Choroid plexus epithelial cell (primary cell): ENCODE results near the gene HES1.
A peak's percentile ranks its signal among the peaks of the same experiment; 100 is the strongest.

Experiments
- DNase-seq: peaks from one replicate; pipeline ENCODE4 v3.0.0-alpha.2; 2010; ENCODE audit warnings: low read depth
- H3K4me3 ChIP-seq: 2 replicates; pipeline ENCODE4 v1.5.1; 2011; ENCODE audit warnings: low read depth, mild to moderate bottlenecking, control low read depth, low read length, moderate library complexity
- CTCF ChIP-seq: conservative IDR thresholded peaks from 2 replicates; pipeline ENCODE4 v1.5.1; 2011; ENCODE audit warnings: low read depth, mild to moderate bottlenecking, control low read depth, inconsistent platforms, low read length, moderate library complexity

The HES1 gene

DNA sequence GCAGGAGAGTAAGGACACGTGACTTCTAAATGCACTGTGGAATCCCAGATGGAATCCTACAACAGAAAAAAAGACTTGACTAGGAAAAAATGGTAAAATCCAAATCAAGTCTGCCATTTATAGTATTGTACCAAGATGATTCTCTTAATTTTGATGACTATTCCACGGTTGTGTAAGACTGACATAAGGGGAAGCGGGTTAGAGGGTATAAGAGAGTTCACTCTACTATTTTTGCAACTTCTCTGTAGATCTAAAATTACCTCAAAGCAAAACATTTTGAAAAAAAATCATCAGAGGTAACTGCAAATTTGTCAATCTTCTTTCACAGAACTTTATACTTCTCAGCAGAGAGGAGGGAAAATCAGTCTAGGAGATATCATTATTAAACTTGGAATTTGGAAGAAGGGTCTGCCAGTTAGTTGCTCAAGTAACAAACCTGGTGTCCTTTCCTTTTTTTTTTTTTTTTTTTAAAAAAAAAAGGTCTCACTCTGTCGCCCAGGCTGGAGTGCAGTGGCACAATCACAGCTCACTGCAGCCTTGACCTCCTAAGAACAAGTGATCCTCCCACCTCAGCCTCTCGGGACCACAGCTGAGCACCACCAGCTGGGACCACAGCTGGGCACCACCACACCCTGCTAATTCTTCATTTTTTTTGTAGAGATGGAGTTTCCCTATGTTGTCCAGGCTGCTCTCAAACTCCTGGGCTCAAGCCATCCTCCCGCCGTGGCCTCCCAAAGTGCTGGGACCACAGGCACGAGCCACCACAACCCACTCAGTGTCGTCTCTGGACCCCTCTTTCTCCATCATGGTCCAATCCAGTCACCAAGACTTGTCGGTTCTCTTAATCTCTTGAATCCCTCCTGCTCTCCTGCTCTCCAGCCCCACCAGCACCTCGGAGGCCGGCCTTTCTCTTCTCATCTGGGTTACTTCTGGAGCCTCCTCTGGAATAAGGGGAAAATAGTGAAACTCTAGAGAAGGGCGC is 14.9 kb upstream of the HES1 start:
- H3K4me3 ChIP-seq = no peak overlapping the region
- DNase-seq = no peak
- TF ChIP-seq CTCF = no peak

GRCh38 chr3:194121891-194122631 is 13.9 kb upstream of the HES1 start:
- no peak overlapping the region for H3K4me3 ChIP-seq
- no peak for TF ChIP-seq CTCF
- DNase-seq = peak; percentile 58

GRCh38 chr3:194123726-194124125 is 12.2 kb upstream of the HES1 start:
- H3K4me3 ChIP-seq = no peak overlapping the region
- no peak for TF ChIP-seq CTCF
- DNase-seq = no peak

DNA sequence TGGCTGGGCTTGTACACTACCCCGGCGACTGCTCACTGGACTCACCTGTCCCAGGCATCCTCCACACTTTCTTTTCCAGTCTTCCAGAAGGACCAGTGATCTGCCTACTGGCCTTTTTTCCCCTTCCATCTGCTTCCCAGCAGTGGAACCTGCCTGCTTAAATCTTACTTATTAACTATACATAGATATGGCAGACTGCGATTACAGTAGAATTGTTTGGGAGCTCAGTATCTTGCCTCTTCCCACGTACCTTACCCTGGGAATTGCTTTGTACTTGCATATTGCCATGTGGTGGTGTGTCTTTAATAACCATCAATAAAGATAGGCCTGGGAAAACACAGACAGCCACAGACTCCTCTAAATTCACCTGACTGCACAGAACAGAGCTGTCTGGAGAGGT is 11.8 kb upstream of the HES1 start:
- no peak for TF ChIP-seq CTCF
- no peak for DNase-seq
- H3K4me3 ChIP-seq = no peak overlapping the region

DNA sequence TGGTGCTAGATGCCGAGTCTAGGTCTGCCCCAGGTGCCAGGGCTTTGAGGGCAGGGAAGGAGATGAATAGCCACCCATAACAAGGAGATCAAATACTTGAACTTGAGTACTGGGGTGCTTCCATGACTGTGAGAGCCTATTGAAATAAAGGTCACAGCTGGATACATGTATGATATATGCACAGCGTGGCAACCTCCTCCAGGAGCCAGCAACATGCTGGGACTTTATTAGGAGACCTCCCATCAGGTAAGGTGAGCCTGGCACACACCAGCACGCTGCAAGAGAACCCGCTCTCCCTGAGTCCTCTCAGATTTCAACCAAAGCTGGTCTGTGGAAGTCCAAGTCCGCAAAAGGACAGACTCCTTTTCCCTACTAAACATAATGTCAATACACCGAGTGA is 10.5 kb upstream of the HES1 start:
- no peak for TF ChIP-seq CTCF
- no peak for DNase-seq

GRCh38 chr3:194126790-194127189 is 9.2 kb upstream of the HES1 start:
- DNase-seq = no peak
- no peak for TF ChIP-seq CTCF
- no peak overlapping the region for H3K4me3 ChIP-seq

More for the DNA sequence above, 10.5 kb upstream of the HES1 start:
- H3K4me3 ChIP-seq = no peak overlapping the region
